UCSD-AML1 (cell line): ENCODE measurements around the gene INTS6.

Experiments
- DNase-seq: peaks from one replicate; lab custom pipeline; 2025; ENCODE audit not compliant: unreplicated experiment; lab: John Stamatoyannopoulos, UW

INTS6 gene

GRCh38 chr13:51348069-51348967 lies 104.5 kb downstream of the INTS6 start:
- DNase-seq, result no peak

GRCh38 chr13:51347099-51347498 lies 105.7 kb downstream of the INTS6 start:
- no peak for DNase-seq

GRCh38 chr13:51346397-51346796 lies 106.4 kb downstream of the INTS6 start:
- no peak for DNase-seq

GRCh38 chr13:51343475-51343874 lies 109.4 kb downstream of the INTS6 start:
- DNase-seq, result no peak

- no peak for DNase-seq
Observed at GRCh38 chr13:51342706-51343105, 110.1 kb downstream of the INTS6 start.

- DNase-seq, result no peak
Observed at GRCh38 chr13:51341791-51342190, 111.0 kb downstream of the INTS6 start.

- DNase-seq, result no peak
Observed at GRCh38 chr13:51341232-51341631, 111.6 kb downstream of the INTS6 start.

GRCh38 chr13:51339952-51340732 lies 112.7 kb downstream of the INTS6 start:
- no peak for DNase-seq

GRCh38 chr13:51339354-51339753 lies 113.5 kb downstream of the INTS6 start, which contains the start of gene SERPINE3:
Gene SERPINE3, plus strand, starts transcription at chr13:51339691. Its CDS starts 1,401 bp downstream, at chr13:51341092.
- no peak for DNase-seq

- no peak for DNase-seq
Observed at GRCh38 chr13:51336746-51337145, 116.1 kb downstream of the INTS6 start.

GRCh38 chr13:51333826-51334225 lies 119.0 kb downstream of the INTS6 start:
- DNase-seq, result no peak

- no peak for DNase-seq
Observed at GRCh38 chr13:51333421-51333820, 119.4 kb downstream of the INTS6 start.

GRCh38 chr13:51332566-51333361 lies 120.1 kb downstream of the INTS6 start:
- no peak for DNase-seq

- no peak for DNase-seq
Observed at GRCh38 chr13:51331354-51331861, 121.4 kb downstream of the INTS6 start.

GRCh38 chr13:51330791-51331190 lies 122.0 kb downstream of the INTS6 start:
- peak; percentile 53 for DNase-seq

GRCh38 chr13:51329606-51330005 lies 123.2 kb downstream of the INTS6 start:
- no peak for DNase-seq

GRCh38 chr13:51328488-51328887 lies 124.3 kb downstream of the INTS6 start:
- DNase-seq, result no peak

GRCh38 chr13:51327961-51328360 lies 124.9 kb downstream of the INTS6 start:
- no peak for DNase-seq

GRCh38 chr13:51326777-51327176 lies 126.1 kb downstream of the INTS6 start:
- DNase-seq, result no peak

GRCh38 chr13:51325837-51326236 lies 127.0 kb downstream of the INTS6 start:
- DNase-seq, result no peak
